Tibial artery (tissue), 4 donors: Measurements from ENCODE around the gene TMEM273.

Experiments used
- DNase-seq, 2 donors: peaks; one replicate each; pipeline ENCODE4 v3.0.0-alpha.2; 2019
- H3K27ac ChIP-seq, 2 donors: fragments of 200-600 bp; sonication (generic) in 1 of 2; 1 replicate in 1 of 2; 2 replicates in 1 of 2; pipeline ENCODE4 v1.5.1; 2018 to 2019; ENCODE audit warnings: mild to moderate bottlenecking in 1 of 2
- H3K27me3 ChIP-seq, 2 donors: fragments of 200-600 bp; sonication (generic) in 1 of 2; one replicate each; pipeline versions ENCODE4 v1.5.1 to v1.6.0; 2016 to 2019
- H3K36me3 ChIP-seq, 3 donors: fragments of 200-600 bp; sonication (generic) in 2 of 3; one replicate each; pipeline ENCODE4 v1.5.1; 2016 to 2019; ENCODE audit warnings: mild to moderate bottlenecking in 2 of 3
- H3K4me1 ChIP-seq, 4 donors: fragments of 200-600 bp; sonication (generic) in 2 of 4; 1 replicate in 3 of 4; 2 replicates in 1 of 4; pipeline ENCODE4 v1.5.1; 2016 to 2019
- H3K4me3 ChIP-seq, 2 donors: fragments of 200-600 bp; sonication (generic) in 1 of 2; 1 replicate in 1 of 2; 2 replicates in 1 of 2; pipeline ENCODE4 v1.5.1; 2018 to 2019; ENCODE audit warnings: mild to moderate bottlenecking in 2 of 2
- H3K9me3 ChIP-seq, 3 donors: fragments of 200-600 bp; sonication (generic) in 1 of 3; one replicate each; pipeline ENCODE4 v1.5.1; 2016 to 2019
- CTCF ChIP-seq, 2 experiments: fragments of 200-600 bp in 1 of 2; fragments of 450-650 bp in 1 of 2; IDR thresholded peaks; one replicate each; pipeline ENCODE4 v1.5.1; 2017 to 2019; ENCODE audit warnings: antibody characterized with exemption in 2 of 2, mild to moderate bottlenecking in 1 of 2, moderate library complexity in 1 of 2
- intact Hi-C: fragments of 100-400 bp; cut with DNase I; formaldehyde crosslinking; loops from one replicate; pipeline ENCODE4 v1.15.0; 2023; ENCODE audit warnings: low total_unique reads

Gene TMEM273

DNA sequence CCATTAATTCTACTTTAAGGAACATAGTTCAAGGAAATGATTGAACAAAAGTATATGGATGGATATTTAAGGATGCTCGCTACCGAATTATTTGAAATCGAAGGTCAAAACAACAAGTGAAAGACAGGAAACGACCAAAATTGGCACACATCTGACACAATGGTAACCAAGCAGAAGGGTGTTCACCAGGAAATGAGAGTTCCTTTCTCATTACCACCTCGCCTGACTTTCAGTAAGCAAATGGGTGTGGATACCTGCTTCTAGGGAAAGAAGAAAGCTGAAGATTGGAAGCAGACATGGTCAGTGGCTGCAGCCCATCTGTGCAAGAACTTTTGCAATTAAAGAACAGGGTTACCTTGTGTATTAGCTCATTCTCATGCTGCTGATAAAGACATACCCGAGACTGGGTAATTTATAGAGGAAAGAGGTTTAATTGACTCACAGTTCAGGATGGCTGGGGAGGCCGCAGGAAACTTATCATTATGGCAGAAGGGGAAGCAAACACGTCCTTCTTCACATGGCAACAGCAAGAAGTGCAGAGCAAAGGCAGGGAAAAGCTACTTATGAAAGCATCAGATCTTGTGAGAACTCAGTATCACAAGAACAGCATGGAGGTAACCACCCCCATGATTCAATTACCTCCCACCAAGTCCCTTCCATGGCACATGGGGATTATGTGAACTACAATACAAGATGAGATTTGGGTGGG is 6.2 kb upstream of the TMEM273 start:
- intact Hi-C loops = no loop called here
- no peaks in the 10 kb centered on the region for H3K36me3 ChIP-seq
- H3K4me3 ChIP-seq = no peak overlapping the region
- no peaks in the 10 kb centered on the region for H3K9me3 ChIP-seq
- peaks cover 0 to 1% (median 0%) of the 10 kb centered on the region in 4 donors for H3K4me1 ChIP-seq
- TF ChIP-seq CTCF (IDR thresholded peaks at IDR 0.05) = no peak
- peaks cover 0 to 9% of the 10 kb centered on the region in 2 donors for H3K27me3 ChIP-seq
- no peak for DNase-seq
- no peak overlapping the region for H3K27ac ChIP-seq

- TF ChIP-seq CTCF (IDR thresholded peaks at IDR 0.05) = no peak
- Histone ChIP-seq H3K4me1 (peaks cover 0 to 18% (median 6%) of the 10 kb centered on the region in 4 donors), H3K27me3 (peaks cover 0 to 4% of the 10 kb centered on the region in 2 donors), H3K9me3 (no peaks in the 10 kb centered on the region), H3K36me3 (no peaks in the 10 kb centered on the region), H3K27ac (no peak overlapping the region), H3K4me3 (no peak overlapping the region)
- intact Hi-C loops = no loop called here
- DNase-seq = no peak
These were observed 3.2 kb upstream of the TMEM273 start for GRCh38 chr10:49191349-49191748.

DNA sequence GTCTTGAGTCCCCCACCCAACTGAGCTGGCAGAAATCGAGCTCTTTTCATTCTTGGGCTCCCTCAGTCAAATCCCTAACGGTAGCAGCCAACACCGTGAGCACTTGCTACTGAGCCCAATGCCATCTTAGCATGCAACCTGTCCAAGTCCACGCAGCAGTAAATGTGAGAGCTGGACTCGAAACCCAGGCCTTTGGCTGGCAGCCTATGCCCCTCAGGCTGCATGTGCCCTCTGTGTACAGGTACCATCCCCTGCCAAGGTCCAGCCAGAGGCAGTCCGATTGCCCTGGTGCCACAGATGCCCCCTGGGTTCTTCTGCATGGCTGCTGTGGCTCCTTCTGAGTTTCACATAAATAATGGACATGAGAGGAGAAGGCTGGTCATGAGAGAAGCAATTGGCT is 1.2 kb upstream of the TMEM273 start:
- TF ChIP-seq CTCF (IDR thresholded peaks at IDR 0.05) = no peak
- intact Hi-C loops = no loop called here
- DNase-seq = no peak
- no peaks in the 10 kb centered on the region for H3K9me3 ChIP-seq
- H3K27me3 ChIP-seq = no peaks in the 10 kb centered on the region
- H3K36me3 ChIP-seq = no peaks in the 10 kb centered on the region
- peaks cover 0 to 18% (median 6%) of the 10 kb centered on the region in 4 donors for H3K4me1 ChIP-seq
- no peak overlapping the region for H3K4me3 ChIP-seq
- no peak overlapping the region for H3K27ac ChIP-seq

DNA sequence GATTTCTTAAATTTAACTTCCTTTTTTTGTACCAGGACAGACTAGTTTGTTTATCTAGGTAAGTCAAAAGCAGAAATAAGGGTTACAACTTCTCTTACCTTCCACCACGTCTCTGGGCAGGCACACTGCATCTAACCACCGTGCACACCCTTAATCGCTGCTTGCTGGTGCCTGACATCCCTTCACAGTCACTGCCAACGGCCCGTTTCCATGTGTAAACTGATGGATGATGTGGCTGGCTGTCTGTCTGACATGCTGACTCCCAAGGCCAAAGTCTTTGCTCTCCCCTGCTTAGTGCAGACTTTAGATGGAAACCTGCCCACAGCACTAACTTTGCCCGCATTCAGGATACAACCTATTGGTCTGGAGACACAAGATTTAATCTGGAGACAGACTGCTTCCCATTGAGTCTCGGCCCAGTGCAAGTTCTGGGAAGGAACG is 1.1 kb downstream of the TMEM273 start:
- H3K4me1 ChIP-seq = peaks cover 0 to 18% (median 6%) of the 10 kb centered on the region in 4 donors
- no peaks in the 10 kb centered on the region for H3K36me3 ChIP-seq
- H3K27ac ChIP-seq = no peak overlapping the region
- H3K9me3 ChIP-seq = no peaks in the 10 kb centered on the region
- H3K4me3 ChIP-seq = no peak overlapping the region
- intact Hi-C loops = no loop called here
- no peak for DNase-seq
- no peaks in the 10 kb centered on the region for H3K27me3 ChIP-seq
- no peak for TF ChIP-seq CTCF (IDR thresholded peaks at IDR 0.05)

DNA sequence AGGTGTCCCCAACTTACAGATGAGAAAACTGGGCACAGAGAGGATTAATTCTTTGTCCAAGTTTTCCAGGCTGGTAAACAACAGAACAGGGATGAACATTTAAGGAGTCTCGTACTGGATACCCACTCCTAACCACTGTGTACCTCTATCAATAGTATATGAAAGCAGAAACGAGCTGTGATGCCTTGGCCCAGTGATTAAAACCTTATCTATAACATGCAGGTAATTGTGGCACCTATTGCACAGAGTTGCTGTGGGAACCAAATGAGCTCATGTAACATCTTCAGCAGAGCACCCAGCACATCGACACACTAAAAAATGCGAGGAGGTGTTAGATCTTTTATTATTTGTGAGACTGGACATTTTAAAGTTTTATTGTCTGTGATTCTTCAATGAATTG is 1.6 kb downstream of the TMEM273 start:
- Histone ChIP-seq H3K36me3 (no peaks in the 10 kb centered on the region), H3K27me3 (no peaks in the 10 kb centered on the region), H3K4me1 (peaks cover 0 to 18% (median 6%) of the 10 kb centered on the region in 4 donors), H3K9me3 (no peaks in the 10 kb centered on the region), H3K4me3 (no peak overlapping the region), H3K27ac (no peak overlapping the region)
- no peak for DNase-seq
- intact Hi-C loops = no loop called here
- TF ChIP-seq CTCF (IDR thresholded peaks at IDR 0.05) = no peak
